H1 (cell line): ENCODE data around the gene KLHL18. TPM values are rescaled to one million over a fixed set of nuclear protein-coding genes. Genes with fewer than 3 reads are reported as not detected.
"Not testable (repeated sequence)": the region's sequence is repeated elsewhere in the genome, so short reads cannot be mapped to it uniquely, and the experiment has no call there.

ENCODE experiments used
- CTCF ChIA-PET: fragments of 300-600 bp; sonication (Branson Sonifier 250); formaldehyde crosslinking; loops from one replicate; lab custom pipeline; 2021; ENCODE audit not compliant: partially characterized antibody; lab: Charles Lee
- POLR2A ChIA-PET: fragments of 300-600 bp; sonication (Branson Sonifier 250); formaldehyde crosslinking; loops from one replicate; lab custom pipeline; 2021; ENCODE audit warnings: inconsistent platforms; ENCODE audit not compliant: partially characterized antibody; lab: Charles Lee
- DNase-seq, 2 experiments: peaks; one replicate each; pipeline versions ENCODE4 v3.0.0 to v3.0.0-alpha.2; 2010 to 2022; ENCODE audit warnings: low spot score in 2 of 2, low read depth in 1 of 2, mixed read lengths in 1 of 2
- FAIRE-seq: peaks from 2 replicates; lab custom pipeline; 2011; peaks lifted over from hg19 to GRCh38; lab: Jason Lieb, UNC
- H2AFZ ChIP-seq: 2 replicates; pipeline ENCODE4 v1.8.1; 2012; ENCODE audit warnings: low read length, inconsistent platforms
- H2AK5ac ChIP-seq: 2 replicates; pipeline ENCODE4 v1.6.1; 2013; ENCODE audit warnings: low read depth, low read length
- H2BK120ac ChIP-seq: replicated peaks from 2 replicates; pipeline ENCODE3; 2013; ENCODE audit warnings: low read depth, low read length, inconsistent platforms
- H2BK12ac ChIP-seq: 2 replicates; pipeline ENCODE4 v1.6.1; 2013; ENCODE audit warnings: low read depth, low read length
- H2BK15ac ChIP-seq: 2 replicates; pipeline ENCODE4 v1.6.1; 2013; ENCODE audit warnings: low read length
- H2BK20ac ChIP-seq: 2 replicates; pipeline ENCODE4 v1.6.1; 2013; ENCODE audit warnings: low read length
- H2BK5ac ChIP-seq: 2 replicates; pipeline ENCODE4 v1.6.1; 2013; ENCODE audit warnings: low read depth, low read length
- H3K14ac ChIP-seq: 2 replicates; pipeline ENCODE4 v1.6.1; 2013; ENCODE audit warnings: inconsistent platforms; ENCODE audit not compliant: insufficient read length
- H3K18ac ChIP-seq: 2 replicates; pipeline ENCODE4 v1.6.1; 2013; ENCODE audit warnings: low read length; ENCODE audit errors: extremely low read depth
- H3K23ac ChIP-seq: 2 replicates; pipeline ENCODE4 v1.6.1; 2013; ENCODE audit warnings: inconsistent platforms; ENCODE audit not compliant: insufficient read length
- H3K23me2 ChIP-seq: 2 replicates; pipeline ENCODE4 v1.6.1; 2013; ENCODE audit warnings: low read depth, low read length
- H3K27ac ChIP-seq: 2 replicates; pipeline ENCODE4 v1.6.1; 2011; ENCODE audit warnings: low read depth, low read length, inconsistent platforms
- H3K27me3 ChIP-seq, 4 experiments: replicated peaks in 1 of 4; 1 replicate in 1 of 4; 2 replicates in 3 of 4; pipeline versions ENCODE4 v1.6.1 to v1.8.1; 2011 to 2013; ENCODE audit warnings: low read length in 3 of 4, mild to moderate bottlenecking in 3 of 4, inconsistent platforms in 2 of 4, mixed read lengths in 2 of 4, moderate library complexity in 1 of 4; ENCODE audit not compliant: control insufficient read depth in 3 of 4, insufficient read depth in 3 of 4; ENCODE audit errors: extremely low read depth in 1 of 4
- H3K36me3 ChIP-seq, 4 experiments: 2 replicates each; pipeline versions ENCODE4 v1.6.1 to v1.8.1; 2011 to 2013; ENCODE audit warnings: mild to moderate bottlenecking in 4 of 4, low read length in 3 of 4, moderate library complexity in 2 of 4, control low read depth in 1 of 4, inconsistent platforms in 1 of 4; ENCODE audit not compliant: insufficient read depth in 4 of 4, control insufficient read depth in 2 of 4
- H3K4ac ChIP-seq: replicated peaks from 2 replicates; pipeline ENCODE3; 2013; ENCODE audit warnings: low read length, low read depth, mixed read lengths, inconsistent platforms; ENCODE audit not compliant: insufficient read length
- H3K4me1 ChIP-seq, 4 experiments: replicated peaks in 1 of 4; 1 replicate in 1 of 4; 2 replicates in 3 of 4; pipeline versions ENCODE4 v1.6.1 to v1.8.1; 2011 to 2013; ENCODE audit warnings: low read length in 3 of 4, inconsistent platforms in 2 of 4, mixed read lengths in 1 of 4; ENCODE audit not compliant: insufficient read depth in 4 of 4, control insufficient read depth in 3 of 4
- H3K4me2 ChIP-seq, 2 experiments: 2 replicates each; pipeline versions ENCODE4 v1.6.1 to v1.8.1; 2011 to 2013; ENCODE audit warnings: low read depth in 2 of 2, low read length in 2 of 2, control low read depth in 1 of 2, inconsistent platforms in 1 of 2, mild to moderate bottlenecking in 1 of 2; ENCODE audit not compliant: insufficient read depth in 1 of 2
- H3K4me3 ChIP-seq, 4 experiments: fragments of 200-600, 300-600 bp in 1 of 4; sonication (generic), shearing (Covaris generic), sonication (Bioruptor Twin) in 1 of 4; 2 replicates each; pipeline versions ENCODE4 v1.5.1 to v1.8.1; 2011 to 2016; ENCODE audit warnings: low read length in 4 of 4, low read depth in 3 of 4, control low read depth in 2 of 4, inconsistent platforms in 2 of 4, mild to moderate bottlenecking in 2 of 4, mixed read lengths in 1 of 4, moderate library complexity in 1 of 4; ENCODE audit not compliant: insufficient read depth in 2 of 4; ENCODE audit errors: extremely low read depth in 1 of 4
- H3K56ac ChIP-seq: replicated peaks from 2 replicates; pipeline ENCODE3; 2013; ENCODE audit warnings: low read depth, mild to moderate bottlenecking, mixed read lengths, low read length, inconsistent platforms; ENCODE audit not compliant: insufficient read length
- H3K79me1 ChIP-seq: 2 replicates; pipeline ENCODE4 v1.6.1; 2013; ENCODE audit warnings: low read depth, low read length, control low read depth
- H3K79me2 ChIP-seq, 2 experiments: 2 replicates each; pipeline versions ENCODE4 v1.6.1 to v1.8.1; 2012 to 2013; ENCODE audit warnings: low read length in 2 of 2, mild to moderate bottlenecking in 2 of 2, inconsistent platforms in 1 of 2; ENCODE audit not compliant: insufficient read depth in 2 of 2, control insufficient read depth in 1 of 2
- H3K9ac ChIP-seq, 4 experiments: replicated peaks in 1 of 4; 1 replicate in 1 of 4; 2 replicates in 3 of 4; pipeline versions ENCODE4 v1.6.1 to v1.8.1; 2011 to 2013; ENCODE audit warnings: low read depth in 3 of 4, low read length in 3 of 4, control low read depth in 2 of 4, mild to moderate bottlenecking in 2 of 4, moderate library complexity in 2 of 4, inconsistent platforms in 1 of 4; ENCODE audit errors: extremely low read depth in 1 of 4
- H3K9me3 ChIP-seq, 2 experiments: 2 replicates each; pipeline versions ENCODE4 v1.6.1 to v1.8.1; 2012 to 2013; ENCODE audit warnings: mild to moderate bottlenecking in 2 of 2, moderate library complexity in 2 of 2, control low read depth in 1 of 2, inconsistent platforms in 1 of 2, low read depth in 1 of 2, low read length in 1 of 2, mixed read lengths in 1 of 2; ENCODE audit not compliant: insufficient read depth in 2 of 2
- H4K20me1 ChIP-seq, 2 experiments: replicated peaks in 1 of 2; 2 replicates each; pipeline versions ENCODE3 to v1.8.1; 2011 to 2013; ENCODE audit warnings: inconsistent platforms in 2 of 2, low read length in 2 of 2, mild to moderate bottlenecking in 1 of 2; ENCODE audit not compliant: insufficient read depth in 2 of 2, control insufficient read depth in 1 of 2
- H4K5ac ChIP-seq: 2 replicates; pipeline ENCODE4 v1.6.1; 2013; ENCODE audit warnings: low read length, low read depth, mixed read lengths, inconsistent platforms; ENCODE audit not compliant: insufficient read length
- H4K8ac ChIP-seq: 2 replicates; pipeline ENCODE4 v1.8.0; 2013; ENCODE audit warnings: mild to moderate bottlenecking, moderate library complexity, low read length, inconsistent platforms; ENCODE audit not compliant: insufficient read depth; ENCODE audit errors: extremely low read depth
- H4K91ac ChIP-seq: replicated peaks from 2 replicates; pipeline ENCODE3; 2013; ENCODE audit warnings: low read length, mixed read lengths, inconsistent platforms; ENCODE audit not compliant: insufficient read length
- WGBS, 2 experiments: shearing (Covaris generic) in 1 of 2; methylation state at CpG; one replicate each; pipeline versions ENCODE4 v1.1.6 to v1.1.7; 2013 to 2015; ENCODE audit warnings: low lambda C conversion rate in 2 of 2, mixed read lengths in 2 of 2, inconsistent platforms in 1 of 2, low coverage in 1 of 2, missing lambda C conversion rate in 1 of 2; ENCODE audit not compliant: insufficient replicate concordance in 2 of 2, insufficient coverage in 1 of 2, insufficient read length in 1 of 2; ENCODE audit errors: extremely low coverage in 1 of 2, missing lambda C conversion rate in 1 of 2; 5-methylcytosine and 5-hydroxymethylcytosine counted together
- polyA plus RNA-seq, 7 experiments: library from polyadenylated mRNA; depleted of rRNA in 3 of 7; stranded (reverse) in 5 of 7; unstranded in 2 of 7; fragments of >200 nt in 5 of 7; fragments of 200-250 nt in 2 of 7; gene quantifications; 1 replicate in 5 of 7; 2 replicates in 1 of 7; 4 replicates in 1 of 7; pipeline versions ENCODE4 v1.2.1 to v1.2.3, GENCODE V29; 2011 to 2013; ENCODE audit warnings: missing spikeins in 2 of 7, mixed read lengths in 2 of 7
- total RNA-seq: library from RNA; stranded (reverse); fragmentation: NEBNext Ultra II Directional; extraction: Animal tissue kit (Norgen Biotek cat#: 25700); gene quantifications from 2 replicates; pipeline ENCODE4 v1.2.1, GENCODE V29; 2021

KLHL18 gene
- total and polyA plus RNA-seq, 2 of the 8 experiments (the other 6 are each of a cell fraction or from before 2014, with no cell fraction given) = 19.9 to 31.7 TPM

- WGBS, 2 experiments = 96% methylated on average over 1 of the region's 1 CpG; no CpG with 5 or more reads in 1 of the 2 experiments
- FAIRE-seq, H2AFZ ChIP-seq, H3K9me3 ChIP-seq, H2BK20ac ChIP-seq, H3K4me3 ChIP-seq, H3K23ac ChIP-seq, H2BK12ac ChIP-seq, H2BK5ac ChIP-seq, H4K20me1 ChIP-seq, H3K18ac ChIP-seq, H3K56ac ChIP-seq, H3K4ac ChIP-seq, H3K14ac ChIP-seq, H2AK5ac ChIP-seq, H3K4me2 ChIP-seq, H3K79me1 ChIP-seq, DNase-seq, H3K23me2 ChIP-seq, H2BK120ac ChIP-seq, H3K27me3 ChIP-seq, H3K79me2 ChIP-seq, H4K5ac ChIP-seq, H4K91ac ChIP-seq, H3K27ac ChIP-seq, H2BK15ac ChIP-seq, H3K9ac ChIP-seq, H4K8ac ChIP-seq, H3K4me1 ChIP-seq: not testable (repeated sequence)
- CTCF ChIA-PET = interaction anchor here (1.7 kb wide), 1 partner anchor 35 kb away, joined by 4 read pairs; no protein-coding TSS in a partner anchor
- POLR2A ChIA-PET = interaction anchor here (0.5 kb wide), 1 partner anchor 48 kb away, joined by 3 read pairs; no protein-coding TSS in a partner anchor
- peaks cover 5 to 16% (median 12%) of the 10 kb centered on the region in 4 experiments; a peak in 6 of 8 replicates for H3K36me3 ChIP-seq
These were observed 33.4 kb downstream of the KLHL18 start for GRCh38 chr3:47316151-47316550.
